MCF 10A (cell line): ENCODE data around the gene DPP6. TPM values are rescaled to one million over a fixed set of nuclear protein-coding genes. Genes with fewer than 3 reads are reported as not detected.
"Not testable (repeated sequence)": the region's sequence is repeated elsewhere in the genome, so short reads cannot be mapped to it uniquely, and the experiment has no call there.

Source experiments
- BruUV-seq: library from RNA; stranded (reverse); fragments of 400-500 nt; replicated peaks from 2 replicates; lab custom pipeline; 2021; lab: Mats Ljungman, UMichigan
- CTCF ChIA-PET: fragments of 300-600 bp; sonication (Branson Sonifier 250); formaldehyde crosslinking; extraction: SDS; loops from one replicate; lab custom pipeline; 2021; ENCODE audit warnings: antibody characterized with exemption, inconsistent platforms; lab: Yijun Ruan, JAX
- POLR2A ChIA-PET: fragments of 300-600, 350-650 bp; sonication (Branson Sonifier 250); formaldehyde crosslinking; extraction: SDS; loops from one replicate; lab custom pipeline; 2020; ENCODE audit warnings: antibody characterized with exemption, inconsistent platforms; lab: Yijun Ruan, JAX
- DNase-seq: peaks from one replicate; pipeline ENCODE4 v3.0.0-alpha.2; 2018; ENCODE audit not compliant: unreplicated experiment
- H3K27ac Mint-ChIP-seq: one replicate; pipeline ENCODE4 v1.8.0; 2022; ENCODE audit warnings: mild to moderate bottlenecking, low read depth, mixed read lengths; ENCODE audit not compliant: unreplicated experiment
- H3K27me3 Mint-ChIP-seq: one replicate; pipeline ENCODE4 v1.8.0; 2022; ENCODE audit warnings: mixed read lengths; ENCODE audit not compliant: insufficient read depth, unreplicated experiment
- H3K36me3 Mint-ChIP-seq: one replicate; pipeline ENCODE4 v1.8.0; 2022; ENCODE audit warnings: mild to moderate bottlenecking, moderate library complexity, mixed read lengths; ENCODE audit not compliant: insufficient read depth, unreplicated experiment
- H3K4me1 Mint-ChIP-seq: one replicate; pipeline ENCODE4 v1.8.0; 2022; ENCODE audit warnings: mixed read lengths; ENCODE audit not compliant: insufficient read depth, unreplicated experiment
- H3K4me3 Mint-ChIP-seq: one replicate; pipeline ENCODE4 v1.8.0; 2022; ENCODE audit warnings: mild to moderate bottlenecking, moderate library complexity, mixed read lengths; ENCODE audit not compliant: unreplicated experiment
- H3K9me3 Mint-ChIP-seq: one replicate; pipeline ENCODE4 v1.8.0; 2022; ENCODE audit warnings: mixed read lengths; ENCODE audit not compliant: unreplicated experiment
- intact Hi-C: fragments of 100-400 bp; cut with micrococcal nuclease; formaldehyde crosslinking; loops from 2 replicates; pipeline ENCODE4 v1.14.1; 2022
- total RNA-seq: library from RNA; stranded (reverse); gene quantifications from 2 replicates; pipeline ENCODE4 v1.2.3, GENCODE V29; 2022

DPP6 gene
- total RNA-seq, 1 experiment from 2014 or later, result not detected

DNA sequence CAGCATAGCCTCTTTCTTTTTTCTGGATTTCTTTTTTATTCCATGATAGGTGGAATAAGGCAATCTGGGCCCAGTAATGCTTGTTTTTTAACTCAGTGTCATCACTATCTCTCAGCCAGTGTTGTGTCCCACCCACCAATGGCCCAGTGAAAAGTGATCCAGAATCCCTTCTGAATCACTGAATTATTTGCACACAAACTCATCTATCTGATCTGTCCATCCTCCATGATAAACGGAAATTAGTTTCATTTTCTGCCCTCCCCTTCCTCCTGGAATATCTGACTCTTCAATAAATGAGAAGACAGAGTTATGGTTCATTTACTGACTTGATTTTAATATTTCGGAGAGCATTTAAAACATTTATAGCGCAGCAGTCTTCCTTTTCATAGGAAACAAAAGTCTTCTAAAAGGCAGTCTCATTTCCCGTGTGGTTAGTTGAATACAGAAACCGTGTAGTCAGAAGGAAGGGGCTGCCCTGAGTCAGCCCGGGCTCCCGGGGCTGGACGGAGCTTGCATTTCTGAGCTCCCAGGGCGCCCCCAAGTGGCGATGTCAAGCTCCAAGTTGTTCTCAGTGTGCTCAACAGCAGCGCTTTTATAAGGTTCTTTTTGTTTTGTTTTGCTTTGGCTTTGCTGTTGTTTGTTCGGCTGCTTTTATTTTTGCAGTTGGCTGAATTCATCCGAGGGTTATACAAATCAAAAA lies 12.6 kb upstream of the DPP6 start:
- CTCF ChIA-PET, BruUV-seq, H3K4me1 Mint-ChIP-seq, H3K27me3 Mint-ChIP-seq, H3K9me3 Mint-ChIP-seq, H3K27ac Mint-ChIP-seq, H3K4me3 Mint-ChIP-seq, DNase-seq, POLR2A ChIA-PET, intact Hi-C loops, H3K36me3 Mint-ChIP-seq: not testable (repeated sequence)

- H3K27me3 Mint-ChIP-seq, intact Hi-C loops, CTCF ChIA-PET, H3K9me3 Mint-ChIP-seq, DNase-seq, POLR2A ChIA-PET, BruUV-seq, H3K4me3 Mint-ChIP-seq, H3K4me1 Mint-ChIP-seq, H3K36me3 Mint-ChIP-seq, H3K27ac Mint-ChIP-seq: not testable (repeated sequence)
Observed at GRCh38 chr7:154050394-154050793, 1.8 kb upstream of the DPP6 start.

DNA sequence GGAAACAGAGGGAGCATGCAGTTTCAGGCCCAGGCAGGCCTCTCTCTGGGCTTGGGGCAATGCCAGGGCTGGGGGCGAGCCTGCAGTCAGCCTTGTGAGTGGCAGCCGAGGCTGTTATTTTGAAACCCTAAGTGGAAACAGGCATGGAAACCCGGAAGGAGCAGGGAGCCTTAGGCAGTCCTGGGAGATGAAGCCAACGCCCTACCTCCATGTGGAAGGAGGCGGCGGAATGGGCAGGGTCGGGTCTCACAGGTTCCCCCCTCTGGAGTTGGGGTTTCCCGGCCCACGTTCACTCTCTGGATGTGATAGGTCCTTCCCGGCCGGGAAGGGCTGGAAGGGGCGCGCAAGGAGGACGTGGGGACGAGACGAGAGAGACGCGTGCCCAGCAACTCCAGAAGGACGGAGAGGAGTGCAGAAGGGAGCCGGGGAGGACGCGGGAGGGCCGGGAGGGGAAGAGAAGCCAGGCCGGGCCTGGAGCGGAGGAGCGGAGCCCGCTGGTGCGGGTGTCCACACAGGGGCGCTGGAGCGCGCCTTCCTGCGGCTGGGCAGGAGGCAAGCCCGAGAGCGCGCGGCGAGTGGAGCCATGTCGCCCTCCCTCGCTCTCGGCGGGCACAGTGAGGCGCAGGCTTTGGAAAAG lies 1.1 kb upstream of the DPP6 start:
- H3K27ac Mint-ChIP-seq, DNase-seq, BruUV-seq, H3K36me3 Mint-ChIP-seq, intact Hi-C loops, H3K27me3 Mint-ChIP-seq, H3K4me1 Mint-ChIP-seq, H3K4me3 Mint-ChIP-seq, POLR2A ChIA-PET, H3K9me3 Mint-ChIP-seq, CTCF ChIA-PET: not testable (repeated sequence)

DNA sequence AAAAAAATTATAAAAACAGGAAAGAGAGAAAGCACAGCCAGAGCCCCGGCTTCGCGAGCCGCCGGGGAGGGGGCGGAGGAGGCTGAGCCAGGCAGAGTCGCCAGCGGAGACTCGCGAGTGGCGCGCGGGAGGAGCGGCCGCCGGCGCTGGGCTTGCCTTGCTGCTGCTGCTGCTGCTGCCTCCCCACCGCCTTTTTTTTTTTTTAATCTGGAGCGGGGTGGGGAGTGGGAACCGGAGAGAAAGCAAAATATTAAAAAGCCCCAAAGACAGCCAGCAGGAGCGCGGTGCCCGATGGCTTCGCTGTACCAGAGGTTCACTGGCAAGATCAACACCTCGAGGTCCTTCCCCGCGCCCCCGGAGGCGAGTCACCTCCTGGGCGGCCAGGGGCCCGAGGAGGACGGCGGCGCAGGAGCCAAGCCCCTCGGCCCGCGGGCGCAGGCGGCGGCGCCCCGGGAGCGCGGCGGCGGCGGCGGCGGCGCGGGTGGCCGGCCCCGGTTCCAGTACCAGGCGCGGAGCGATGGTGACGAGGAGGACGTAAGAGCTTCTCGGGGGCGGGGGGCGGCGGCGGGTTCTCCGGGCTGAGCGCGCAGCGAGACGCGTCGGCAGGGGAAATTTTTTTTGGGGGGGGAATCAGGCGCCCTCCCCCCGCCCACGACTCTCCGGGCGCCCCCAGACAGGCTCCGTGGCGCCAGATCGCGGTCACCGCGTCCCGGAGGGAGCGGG lies 493 bp downstream of the DPP6 start:
- DNase-seq, intact Hi-C loops, H3K36me3 Mint-ChIP-seq, H3K4me1 Mint-ChIP-seq, H3K9me3 Mint-ChIP-seq, H3K27me3 Mint-ChIP-seq, H3K27ac Mint-ChIP-seq, POLR2A ChIA-PET, H3K4me3 Mint-ChIP-seq, BruUV-seq, CTCF ChIA-PET: not testable (repeated sequence)

GRCh38 chr7:154053466-154054312 lies 1.5 kb downstream of the DPP6 start:
- H3K4me3 Mint-ChIP-seq, H3K27me3 Mint-ChIP-seq, DNase-seq, CTCF ChIA-PET, POLR2A ChIA-PET, intact Hi-C loops, H3K27ac Mint-ChIP-seq, H3K4me1 Mint-ChIP-seq, BruUV-seq, H3K9me3 Mint-ChIP-seq, H3K36me3 Mint-ChIP-seq: not testable (repeated sequence)

DNA sequence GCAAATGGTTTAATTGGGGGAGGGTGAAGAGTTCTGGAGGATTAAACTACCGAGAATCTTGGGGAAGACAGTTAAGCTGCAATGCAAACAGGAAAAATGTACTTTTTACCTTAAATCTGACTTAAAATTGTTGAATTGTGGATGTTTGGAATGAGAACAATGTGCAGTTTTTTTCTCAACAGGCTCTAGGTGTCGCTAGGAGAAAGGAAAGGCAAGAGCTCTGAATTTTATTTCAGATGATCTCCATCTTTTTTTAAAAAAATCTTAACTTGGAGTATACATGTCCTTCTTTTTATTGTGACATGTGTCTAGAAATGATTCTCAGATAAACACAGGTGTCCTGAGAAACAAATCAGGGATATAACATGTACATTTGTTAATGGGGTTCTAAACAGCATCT lies 2.5 kb downstream of the DPP6 start:
- DNase-seq, BruUV-seq, POLR2A ChIA-PET, H3K27ac Mint-ChIP-seq, intact Hi-C loops, H3K4me3 Mint-ChIP-seq, H3K9me3 Mint-ChIP-seq, CTCF ChIA-PET, H3K4me1 Mint-ChIP-seq, H3K36me3 Mint-ChIP-seq, H3K27me3 Mint-ChIP-seq: not testable (repeated sequence)

DNA sequence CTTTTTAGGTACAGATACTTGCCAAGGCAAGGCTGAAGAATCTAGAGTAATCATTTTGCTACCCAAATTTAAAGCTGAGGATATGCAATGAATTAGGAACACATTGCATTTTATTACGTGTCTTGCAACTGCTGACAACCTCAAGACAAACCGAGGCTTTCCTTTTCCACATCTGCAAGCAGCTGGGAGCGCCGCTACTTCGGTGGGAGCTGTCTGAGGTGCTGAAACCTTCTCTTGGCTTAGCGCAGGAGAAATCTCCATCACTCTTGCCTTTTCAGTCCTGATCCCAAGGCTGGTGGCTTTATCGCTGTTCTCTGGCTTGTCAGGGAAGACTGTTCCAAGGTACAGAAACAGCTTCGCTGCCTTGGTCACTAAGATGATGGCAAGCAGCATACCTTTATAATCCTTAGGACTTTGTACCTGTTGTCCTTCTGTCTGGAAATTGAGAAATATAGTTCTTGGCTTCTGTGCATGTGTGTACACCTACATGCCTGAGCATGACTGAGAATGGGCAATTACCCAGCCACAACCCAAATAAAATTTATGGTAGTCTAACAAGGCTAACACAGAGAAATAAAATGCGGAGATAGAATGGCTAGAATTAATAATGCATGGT lies 3.4 kb downstream of the DPP6 start:
- H3K4me3 Mint-ChIP-seq, CTCF ChIA-PET, intact Hi-C loops, H3K27ac Mint-ChIP-seq, H3K36me3 Mint-ChIP-seq, BruUV-seq, H3K4me1 Mint-ChIP-seq, H3K9me3 Mint-ChIP-seq, H3K27me3 Mint-ChIP-seq, POLR2A ChIA-PET: not testable (repeated sequence)
- DNase-seq, result peak; percentile 2

GRCh38 chr7:154058783-154059182 lies 6.6 kb downstream of the DPP6 start:
- DNase-seq, H3K4me3 Mint-ChIP-seq, H3K27me3 Mint-ChIP-seq, H3K36me3 Mint-ChIP-seq, POLR2A ChIA-PET, intact Hi-C loops, H3K4me1 Mint-ChIP-seq, CTCF ChIA-PET, BruUV-seq, H3K9me3 Mint-ChIP-seq, H3K27ac Mint-ChIP-seq: not testable (repeated sequence)
